Measurements from ENCODE around the gene MACROH2A1.

GRCh38 chr5:135289651-135290050 lies 109.4 kb downstream of the MACROH2A1 start:
- TF ChIP-seq CTCF (IDR thresholded peaks at IDR 0.05) (no peak), POLR2A (IDR thresholded peaks at IDR 0.05) (no peak)

All from vagina (tissue), 2 donors.